Tibial nerve (tissue), 4 donors: ENCODE results near the gene RPN2. TPM values are rescaled to one million over a fixed set of nuclear protein-coding genes. Genes with fewer than 3 reads are reported as not detected.

ENCODE experiments used
- DNase-seq, 2 donors: peaks; one replicate each; pipeline ENCODE4 v3.0.0-alpha.2; 2019; ENCODE audit warnings: low spot score in 2 of 2
- H3K27ac ChIP-seq, 4 donors: fragments of 200-600 bp; sonication (generic) in 3 of 4; one replicate each; pipeline ENCODE4 v1.5.1; 2017 to 2019; ENCODE audit warnings: mild to moderate bottlenecking in 1 of 4
- H3K27me3 ChIP-seq, 2 donors: fragments of 200-600 bp; sonication (generic) in 1 of 2; one replicate each; pipeline versions ENCODE4 v1.5.1 to v1.6.0; 2017 to 2019
- H3K36me3 ChIP-seq, 3 donors: fragments of 200-600 bp; sonication (generic); one replicate each; pipeline ENCODE4 v1.5.1; 2018 to 2019
- H3K4me1 ChIP-seq, 4 donors: fragments of 200-600 bp; sonication (generic) in 3 of 4; one replicate each; pipeline ENCODE4 v1.5.1; 2017 to 2019
- H3K4me3 ChIP-seq, 4 donors: fragments of 200-600 bp; sonication (generic) in 3 of 4; one replicate each; pipeline ENCODE4 v1.5.1; 2017 to 2019; ENCODE audit warnings: mild to moderate bottlenecking in 1 of 4, moderate library complexity in 1 of 4
- H3K9me3 ChIP-seq, 4 donors: fragments of 200-600 bp; sonication (generic) in 3 of 4; one replicate each; pipeline ENCODE4 v1.5.1; 2017 to 2019
- CTCF ChIP-seq, 5 experiments: fragments of 200-600 bp in 3 of 5; fragments of 450-650 bp in 2 of 5; sonication (generic) in 3 of 5; IDR thresholded peaks; one replicate each; pipeline ENCODE4 v1.5.1; 2016 to 2019; ENCODE audit warnings: antibody characterized with exemption in 5 of 5, mild to moderate bottlenecking in 3 of 5, moderate library complexity in 2 of 5
- EP300 ChIP-seq, 2 donors: sonication (generic); formaldehyde crosslinking; IDR thresholded peaks; one replicate each; pipeline ENCODE4 v1.6.1; 2017; ENCODE audit warnings: antibody characterized with exemption in 2 of 2, mild to moderate bottlenecking in 1 of 2
- POLR2A ChIP-seq, 2 donors: fragments of 450-650 bp; IDR thresholded peaks; one replicate each; pipeline ENCODE4 v1.6.1; 2017; ENCODE audit warnings: antibody characterized with exemption in 2 of 2, mild to moderate bottlenecking in 2 of 2, moderate library complexity in 2 of 2
- WGBS, 2 donors: methylation state at CpG; one replicate each; pipeline ENCODE4 v1.1.5; 2018; 5-methylcytosine and 5-hydroxymethylcytosine counted together
- total RNA-seq, 4 donors: library from RNA; depleted of rRNA; stranded (reverse); fragments of >200 nt; gene quantifications; one replicate each; pipeline ENCODE4 v1.1.0, GENCODE V29; 2016

RPN2 gene
- total RNA-seq, 4 donors from 2014 or later, result 87.7 to 124 (median 101) TPM

GRCh38 chr20:37290158-37290810 lies 111.2 kb downstream of the RPN2 start:
- TF ChIP-seq POLR2A (IDR thresholded peaks at IDR 0.05) (no peak), EP300 (IDR thresholded peaks at IDR 0.05) (no peak), CTCF (IDR thresholded peaks at IDR 0.05) (no peak)
- Histone ChIP-seq H3K27ac (peak overlapping the region; percentile 81 to 98 (median 96)), H3K4me1 (peaks cover 0 to 39% (median 14%) of the 10 kb centered on the region in 4 donors), H3K4me3 (peak overlapping the region; percentile 81 to 100 (median 98)), H3K36me3 (peaks cover 0 to 25% (median 0%) of the 10 kb centered on the region in 3 donors), H3K27me3 (no peaks in the 10 kb centered on the region), H3K9me3 (peaks cover 0 to 6% (median 0%) of the 10 kb centered on the region in 4 donors)
- DNase-seq, result no peak
- WGBS, 2 donors, result 65 to 67% methylated on average over 21 of the region's 21 CpGs

Other genes starting within 250 kb of the RPN2 start
- gene SAMHD1, start 227.6 kb upstream of the RPN2 start, total RNA-seq, result 100 to 1,000 TPM; 466 to 595 (median 566) TPM
- 10 to 100 TPM in 3 of 4 donors, 1 to 10 TPM in 1; 8.0 to 30.6 (median 12.3) TPM for gene RBL1, start 83.3 kb upstream of the RPN2 start, total RNA-seq
- 1 to 10 TPM; 1.9 to 2.7 (median 2.4) TPM for gene MROH8, start 218 bp downstream of the RPN2 start, total RNA-seq
- not detected for gene GHRH, start 82.5 kb downstream of the RPN2 start, total RNA-seq
- 10 to 100 TPM; 23.9 to 42.6 (median 31.0) TPM for gene MANBAL, start 110.3 kb downstream of the RPN2 start, total RNA-seq
- gene SRC, start 166.8 kb downstream of the RPN2 start, total RNA-seq, result 10 to 100 TPM; 23.4 to 36.9 (median 29.0) TPM